ACC112 (cell line): ENCODE data around the gene C12orf57.

Experiments used
- H2AFZ ChIP-seq: fragments of 200-600 bp; sonication (generic); one replicate; pipeline ENCODE4 v1.6.0; 2017; ENCODE audit warnings: antibody characterized with exemption, low read length; ENCODE audit not compliant: unreplicated experiment
- H3K27ac ChIP-seq: fragments of 200-600 bp; sonication (generic); 2 replicates; pipeline ENCODE4 v1.5.1; 2014; ENCODE audit warnings: low read depth, mild to moderate bottlenecking, antibody characterized with exemption, low read length, moderate library complexity
- H3K27me3 ChIP-seq: fragments of 200-600 bp; sonication (generic); 2 replicates; pipeline ENCODE4 v1.6.1; 2014; ENCODE audit warnings: mild to moderate bottlenecking, antibody characterized with exemption, low read length, moderate library complexity, mixed read lengths; ENCODE audit not compliant: insufficient read depth
- H3K36me3 ChIP-seq: fragments of 200-600 bp; sonication (generic); 2 replicates; pipeline ENCODE4 v1.6.1; 2016; ENCODE audit warnings: mild to moderate bottlenecking, antibody characterized with exemption, low read length, moderate library complexity, mixed read lengths; ENCODE audit not compliant: insufficient read depth
- H3K4me1 ChIP-seq: fragments of 200-600 bp; sonication (generic); one replicate; pipeline ENCODE4 v1.6.1; 2016; ENCODE audit warnings: low read length, mixed read lengths; ENCODE audit not compliant: insufficient read depth, unreplicated experiment, control insufficient read depth
- H3K4me3 ChIP-seq: fragments of 200-600 bp; sonication (generic); 2 replicates; pipeline ENCODE4 v1.5.1; 2014; ENCODE audit warnings: mild to moderate bottlenecking, low read depth, low read length
- H3K79me2 ChIP-seq: fragments of 200-600 bp; sonication (generic); one replicate; pipeline ENCODE4 v1.6.0; 2016; ENCODE audit warnings: low read length; ENCODE audit not compliant: control insufficient read depth, unreplicated experiment, insufficient read depth

C12orf57 gene

DNA sequence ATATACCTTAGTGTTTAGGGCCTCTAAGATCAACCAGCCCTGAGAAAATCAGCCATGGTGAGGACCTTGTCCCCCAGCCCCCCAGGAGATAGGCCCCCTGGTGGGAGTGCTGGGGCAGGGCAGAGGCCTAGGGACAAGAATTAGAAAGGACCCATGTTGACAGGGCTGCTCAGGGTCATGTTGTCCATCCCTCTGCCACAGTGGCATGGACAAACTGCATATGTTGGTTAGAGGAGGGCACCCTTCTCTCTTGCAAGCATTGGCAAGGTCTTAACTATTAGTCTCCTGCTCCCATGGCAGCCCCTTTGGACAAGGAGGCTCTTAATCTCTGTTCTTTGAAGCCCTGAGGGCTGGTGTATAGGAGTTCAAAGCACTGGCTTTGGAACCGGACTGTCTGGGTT lies 6.6 kb downstream of the C12orf57 start:
- H3K27ac ChIP-seq, result no peak overlapping the region
- no peaks in the 10 kb centered on the region for H3K36me3 ChIP-seq
- no peak overlapping the region for H3K4me3 ChIP-seq
- peaks cover 3% of the 10 kb centered on the region for H3K79me2 ChIP-seq
- no peak overlapping the region for H2AFZ ChIP-seq
- peaks cover 5% of the 10 kb centered on the region for H3K4me1 ChIP-seq
- H3K27me3 ChIP-seq, result no peaks in the 10 kb centered on the region

DNA sequence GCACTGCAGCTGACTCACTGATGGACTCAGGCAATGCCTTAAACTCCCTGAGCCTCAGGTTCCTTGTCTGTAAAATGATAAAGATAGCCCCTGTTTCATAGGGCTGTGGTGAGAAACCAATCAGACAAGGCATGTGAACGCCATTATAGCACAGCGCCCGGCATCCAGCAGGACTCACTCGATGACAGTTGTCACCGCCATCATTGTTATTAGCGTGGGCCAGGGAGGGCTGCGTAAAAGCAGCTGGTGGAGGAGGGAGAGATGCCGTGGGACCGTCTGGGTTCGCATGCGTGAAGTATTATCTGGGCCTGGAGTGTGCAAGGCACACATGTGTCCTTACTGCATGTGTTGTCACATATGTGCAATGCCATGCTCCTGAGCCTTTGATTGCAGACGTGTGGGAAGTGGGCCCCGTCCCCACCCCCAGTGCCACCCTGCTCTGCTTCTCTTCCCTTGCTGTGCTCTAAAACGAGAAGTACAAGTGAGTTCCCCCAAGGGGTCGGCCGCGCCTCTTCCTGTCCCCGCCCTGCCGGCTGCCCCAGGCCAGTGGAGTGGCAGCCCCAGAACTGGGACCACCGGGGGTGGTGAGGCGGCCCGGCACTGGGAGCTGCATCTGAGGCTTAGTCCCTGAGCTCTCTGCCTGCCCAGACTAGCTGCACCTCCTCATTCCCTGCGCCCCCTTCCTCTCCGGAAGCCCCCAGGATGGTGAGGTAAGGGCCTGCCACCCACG lies 7.2 kb downstream of the C12orf57 start, which contains the start of gene PTPN6:
PTPN6 (plus strand) TSS at position 546 of the 730 bp plus-strand sequence; CDS start at position 703, 157 bp downstream.
- no peak within 1 kb of the TSS for H2AFZ ChIP-seq
- H3K4me1 ChIP-seq, result peaks cover under 1% of the 10 kb centered on the region
- no peaks in the 10 kb centered on the region for H3K27me3 ChIP-seq
- H3K79me2 ChIP-seq, result peaks cover under 1% of the 10 kb centered on the region
- no peaks in the 10 kb centered on the region for H3K36me3 ChIP-seq
- H3K4me3 ChIP-seq, result no peak within 1 kb of the TSS
- no peak within 1 kb of the TSS for H3K27ac ChIP-seq

DNA sequence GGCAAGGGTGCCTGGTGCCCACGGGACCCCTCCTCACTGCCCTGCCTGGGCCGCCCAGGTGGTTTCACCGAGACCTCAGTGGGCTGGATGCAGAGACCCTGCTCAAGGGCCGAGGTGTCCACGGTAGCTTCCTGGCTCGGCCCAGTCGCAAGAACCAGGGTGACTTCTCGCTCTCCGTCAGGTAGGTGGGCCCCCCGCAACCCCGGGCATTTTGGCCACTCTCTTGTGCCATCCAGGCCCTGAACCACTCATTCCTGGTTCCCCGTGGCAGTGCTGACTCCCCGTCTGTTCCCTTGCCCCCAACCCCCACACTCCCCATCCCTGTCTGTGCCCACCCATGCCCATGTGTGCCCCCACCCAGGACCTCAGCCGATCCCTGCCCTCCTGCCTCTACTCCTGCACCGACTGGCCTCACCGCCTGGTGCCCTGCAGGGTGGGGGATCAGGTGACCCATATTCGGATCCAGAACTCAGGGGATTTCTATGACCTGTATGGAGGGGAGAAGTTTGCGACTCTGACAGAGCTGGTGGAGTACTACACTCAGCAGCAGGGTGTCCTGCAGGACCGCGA lies 7.8 kb downstream of the C12orf57 start:
- Histone ChIP-seq H3K27ac (no peak overlapping the region), H3K27me3 (no peaks in the 10 kb centered on the region), H3K79me2 (no peaks in the 10 kb centered on the region), H3K36me3 (no peaks in the 10 kb centered on the region), H2AFZ (no peak overlapping the region), H3K4me1 (no peaks in the 10 kb centered on the region), H3K4me3 (no peak overlapping the region)

DNA sequence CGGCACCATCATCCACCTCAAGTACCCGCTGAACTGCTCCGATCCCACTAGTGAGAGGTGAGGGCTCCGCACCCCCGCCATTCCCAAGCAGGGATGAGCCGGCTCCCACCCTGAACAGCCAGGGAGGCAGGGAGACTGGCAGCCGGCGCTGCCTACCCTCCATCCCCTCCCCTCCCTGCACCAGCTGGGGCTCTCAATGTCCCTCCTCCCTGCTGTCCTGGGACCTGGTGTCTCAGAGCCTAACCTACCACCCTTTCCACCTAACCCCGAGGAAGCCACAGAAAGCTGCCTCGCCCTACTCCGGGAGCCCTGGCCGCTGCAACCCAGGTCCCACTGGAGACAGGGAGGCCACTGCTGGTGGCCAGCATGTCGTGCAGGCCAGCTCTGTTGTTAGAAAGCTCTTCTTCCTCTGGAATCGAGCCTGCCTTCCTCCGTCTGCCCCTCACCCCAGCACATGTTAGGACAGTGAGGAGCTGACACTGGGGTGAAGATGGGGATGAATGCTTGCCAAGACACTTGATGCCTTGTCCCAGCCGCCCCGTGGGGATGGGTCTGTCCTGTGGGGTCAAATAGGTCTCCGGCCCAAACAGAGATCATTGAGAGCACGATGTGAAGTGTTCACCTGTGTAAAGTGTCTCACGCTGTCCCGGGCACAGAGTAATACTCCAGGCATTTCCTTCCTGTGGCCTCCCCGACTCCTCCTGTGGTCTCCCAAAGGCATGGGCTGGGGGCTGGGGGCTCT lies 8.5 kb downstream of the C12orf57 start:
- no peak overlapping the region for H2AFZ ChIP-seq
- H3K4me3 ChIP-seq, result no peak overlapping the region
- H3K27ac ChIP-seq, result no peak overlapping the region
- H3K79me2 ChIP-seq, result no peaks in the 10 kb centered on the region
- no peaks in the 10 kb centered on the region for H3K27me3 ChIP-seq
- no peaks in the 10 kb centered on the region for H3K4me1 ChIP-seq
- H3K36me3 ChIP-seq, result no peaks in the 10 kb centered on the region

DNA sequence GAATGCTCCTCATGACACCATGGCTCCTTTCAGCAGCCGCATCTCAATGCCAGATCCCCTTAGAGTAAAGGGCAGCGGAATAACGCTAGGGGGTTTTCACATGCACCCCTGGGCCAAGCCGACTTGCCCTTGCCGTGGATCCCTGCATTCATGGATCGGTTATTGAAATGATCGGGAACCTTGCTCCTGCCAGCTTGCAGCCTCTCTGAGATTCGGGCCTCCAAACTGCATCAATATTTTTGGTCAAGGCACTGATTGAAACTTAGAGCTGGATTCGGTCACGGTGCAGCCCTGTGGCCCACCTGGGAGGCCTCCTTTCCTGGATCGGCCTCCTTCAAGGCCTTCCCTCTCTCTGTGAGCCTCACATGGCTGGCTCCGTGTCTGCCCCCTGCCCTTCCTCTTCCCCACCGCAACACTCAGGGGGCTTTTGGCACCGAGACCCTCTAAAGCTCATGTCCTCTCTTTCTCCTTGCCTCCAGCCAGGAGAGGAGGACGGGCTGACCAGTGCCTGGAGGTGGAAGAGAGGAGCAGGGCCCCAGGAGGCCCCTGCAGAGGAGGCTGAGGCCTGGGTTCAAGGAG lies 9.1 kb downstream of the C12orf57 start:
- Histone ChIP-seq H3K4me1 (no peaks in the 10 kb centered on the region), H3K79me2 (no peaks in the 10 kb centered on the region), H3K4me3 (no peak overlapping the region), H2AFZ (no peak overlapping the region), H3K36me3 (no peaks in the 10 kb centered on the region), H3K27ac (no peak overlapping the region), H3K27me3 (no peaks in the 10 kb centered on the region)

DNA sequence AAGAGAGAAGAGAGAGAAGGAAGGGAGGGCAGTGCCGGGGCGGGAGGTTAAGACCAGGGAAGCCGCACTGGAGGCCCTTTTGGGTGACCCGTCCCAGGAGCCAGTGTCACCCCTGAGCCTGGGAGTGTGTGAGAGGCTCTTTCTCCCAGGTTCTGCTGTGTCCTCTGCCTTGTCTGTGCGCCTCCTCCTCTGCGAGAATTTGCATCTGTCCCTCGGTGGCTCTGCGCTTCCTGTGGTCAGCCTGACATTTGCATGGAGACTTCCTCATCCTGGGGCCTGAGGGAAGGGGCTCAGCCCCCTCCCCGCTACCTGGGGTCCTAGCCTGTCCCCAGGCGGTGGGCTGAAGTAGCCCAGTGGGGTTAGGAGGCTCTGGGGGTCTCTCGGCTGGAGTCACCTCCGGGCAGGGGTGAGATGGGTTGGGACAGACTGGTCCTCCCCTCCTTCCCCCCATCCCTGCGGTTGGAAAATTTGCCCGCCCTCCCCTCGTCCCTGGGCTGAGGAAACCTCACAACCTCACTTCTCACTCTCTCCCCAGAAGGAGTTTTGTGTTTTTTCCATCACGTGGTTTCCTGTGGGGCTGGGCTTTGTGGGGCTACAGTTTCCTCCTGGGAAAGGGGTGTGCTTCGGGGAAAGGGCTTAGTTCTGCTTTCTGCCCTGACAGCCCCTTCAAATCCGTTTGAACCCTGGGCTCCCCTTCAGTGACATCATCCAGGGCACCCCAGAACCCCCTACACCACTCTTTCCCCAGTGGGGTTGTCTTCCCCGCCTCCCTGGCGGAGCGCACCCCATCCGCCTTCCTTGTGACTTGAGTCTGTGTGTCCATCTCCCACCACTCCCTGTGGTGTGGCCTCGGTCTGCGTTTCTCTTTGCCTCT lies 9.9 kb downstream of the C12orf57 start:
- Histone ChIP-seq H3K4me1 (no peaks in the 10 kb centered on the region), H3K36me3 (no peaks in the 10 kb centered on the region), H3K27ac (no peak overlapping the region), H3K27me3 (no peaks in the 10 kb centered on the region), H3K79me2 (no peaks in the 10 kb centered on the region), H3K4me3 (no peak overlapping the region), H2AFZ (no peak overlapping the region)

DNA sequence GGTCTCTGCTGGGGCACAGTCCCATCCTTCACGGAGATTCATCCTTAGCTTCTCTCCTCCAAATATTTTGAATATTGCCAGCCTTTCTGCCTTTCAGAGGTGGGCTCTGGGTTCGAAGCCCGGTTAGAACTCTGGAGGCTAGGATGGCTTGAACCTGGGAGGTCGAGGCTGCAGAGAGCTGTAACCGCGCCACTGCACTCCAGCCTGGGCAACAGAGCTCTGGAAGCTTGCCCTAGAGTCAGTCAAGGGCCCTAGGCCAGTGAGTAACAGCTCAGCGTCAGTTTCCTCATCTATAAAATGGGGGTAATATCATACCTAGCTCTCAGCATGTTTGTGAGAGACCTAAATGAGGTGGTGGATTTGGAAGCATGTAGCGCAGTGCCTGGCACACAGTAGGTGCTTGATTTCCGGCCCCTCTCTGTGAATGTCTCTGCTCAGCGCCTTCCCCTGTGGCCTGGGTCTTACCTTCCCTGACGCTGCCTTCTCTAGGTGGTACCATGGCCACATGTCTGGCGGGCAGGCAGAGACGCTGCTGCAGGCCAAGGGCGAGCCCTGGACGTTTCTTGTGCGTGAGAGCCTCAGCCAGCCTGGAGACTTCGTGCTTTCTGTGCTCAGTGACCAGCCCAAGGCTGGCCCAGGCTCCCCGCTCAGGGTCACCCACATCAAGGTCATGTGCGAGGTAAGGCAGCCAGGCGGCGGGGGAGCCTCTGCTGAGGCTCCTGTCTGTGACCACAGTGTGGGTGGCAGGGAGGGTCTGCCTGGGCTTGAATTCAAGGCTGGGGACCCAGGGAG lies 10.7 kb downstream of the C12orf57 start:
- Histone ChIP-seq H3K4me3 (no peak overlapping the region), H3K27ac (no peak overlapping the region), H3K4me1 (no peaks in the 10 kb centered on the region), H3K36me3 (no peaks in the 10 kb centered on the region), H3K27me3 (no peaks in the 10 kb centered on the region), H2AFZ (no peak overlapping the region), H3K79me2 (no peaks in the 10 kb centered on the region)

DNA sequence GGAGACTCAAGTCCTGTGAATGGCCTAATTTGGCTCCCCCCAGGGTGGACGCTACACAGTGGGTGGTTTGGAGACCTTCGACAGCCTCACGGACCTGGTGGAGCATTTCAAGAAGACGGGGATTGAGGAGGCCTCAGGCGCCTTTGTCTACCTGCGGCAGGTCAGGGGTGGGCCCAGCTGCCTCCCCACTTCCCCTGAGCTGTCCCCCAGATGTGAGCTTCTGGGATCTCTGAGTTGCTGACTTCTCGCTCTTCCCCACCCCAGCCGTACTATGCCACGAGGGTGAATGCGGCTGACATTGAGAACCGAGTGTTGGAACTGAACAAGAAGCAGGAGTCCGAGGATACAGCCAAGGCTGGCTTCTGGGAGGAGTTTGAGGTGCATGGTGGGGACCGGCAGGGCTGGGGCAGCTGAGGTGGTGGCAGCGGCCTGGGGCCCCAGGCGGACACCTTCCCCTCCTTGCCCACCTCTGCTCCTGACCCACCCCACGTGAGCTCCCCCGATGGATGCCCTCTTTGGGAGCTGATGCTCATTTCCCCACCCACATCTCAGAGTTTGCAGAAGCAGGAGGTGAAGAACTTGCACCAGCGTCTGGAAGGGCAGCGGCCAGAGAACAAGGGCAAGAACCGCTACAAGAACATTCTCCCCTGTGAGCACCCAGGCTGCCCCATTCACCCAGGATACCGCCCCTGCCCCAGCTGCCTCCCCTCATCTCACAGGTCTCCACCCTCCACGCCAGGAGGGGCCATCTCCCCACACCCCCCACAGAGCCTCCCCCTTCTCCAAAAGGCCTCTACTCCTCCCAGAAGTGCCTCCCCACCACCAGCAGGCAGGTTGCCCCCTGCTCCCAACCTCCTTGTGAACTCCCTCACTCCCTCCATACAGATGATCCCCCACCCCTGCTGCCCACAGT lies 11.5 kb downstream of the C12orf57 start:
- Histone ChIP-seq H3K79me2 (no peaks in the 10 kb centered on the region), H3K4me3 (no peak overlapping the region), H3K27me3 (no peaks in the 10 kb centered on the region), H3K4me1 (no peaks in the 10 kb centered on the region), H3K36me3 (no peaks in the 10 kb centered on the region), H3K27ac (no peak overlapping the region), H2AFZ (no peak overlapping the region)
